Measurements from ENCODE around the gene PCARE. TPM values are rescaled to one million over a fixed set of nuclear protein-coding genes. Genes with fewer than 3 reads are reported as not detected.

PCARE gene
- total and polyA plus RNA-seq, 2 experiments from 2014 or later, result not detected

DNA sequence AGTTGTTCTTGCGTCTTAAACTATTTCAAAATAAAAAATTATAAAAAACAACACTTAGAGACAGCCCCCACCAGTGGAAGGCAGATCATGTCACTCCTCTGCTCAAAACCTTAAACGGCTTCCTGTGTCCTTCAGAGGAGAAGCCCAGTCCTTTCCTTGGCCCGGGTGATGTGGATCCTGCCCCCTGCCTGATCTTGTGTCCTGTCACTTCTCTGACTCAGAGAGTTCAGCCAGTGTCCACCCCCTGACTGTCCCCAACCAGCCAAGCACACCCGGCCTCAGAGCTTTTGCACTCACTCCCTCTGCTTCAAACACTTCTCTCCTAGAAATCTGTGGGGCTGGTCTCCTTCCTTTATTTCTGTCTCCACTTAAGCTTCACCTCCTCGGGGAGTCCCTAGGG lies 57.8 kb downstream of the PCARE start (continued):
- TF ChIP-seq, protein P1, sequence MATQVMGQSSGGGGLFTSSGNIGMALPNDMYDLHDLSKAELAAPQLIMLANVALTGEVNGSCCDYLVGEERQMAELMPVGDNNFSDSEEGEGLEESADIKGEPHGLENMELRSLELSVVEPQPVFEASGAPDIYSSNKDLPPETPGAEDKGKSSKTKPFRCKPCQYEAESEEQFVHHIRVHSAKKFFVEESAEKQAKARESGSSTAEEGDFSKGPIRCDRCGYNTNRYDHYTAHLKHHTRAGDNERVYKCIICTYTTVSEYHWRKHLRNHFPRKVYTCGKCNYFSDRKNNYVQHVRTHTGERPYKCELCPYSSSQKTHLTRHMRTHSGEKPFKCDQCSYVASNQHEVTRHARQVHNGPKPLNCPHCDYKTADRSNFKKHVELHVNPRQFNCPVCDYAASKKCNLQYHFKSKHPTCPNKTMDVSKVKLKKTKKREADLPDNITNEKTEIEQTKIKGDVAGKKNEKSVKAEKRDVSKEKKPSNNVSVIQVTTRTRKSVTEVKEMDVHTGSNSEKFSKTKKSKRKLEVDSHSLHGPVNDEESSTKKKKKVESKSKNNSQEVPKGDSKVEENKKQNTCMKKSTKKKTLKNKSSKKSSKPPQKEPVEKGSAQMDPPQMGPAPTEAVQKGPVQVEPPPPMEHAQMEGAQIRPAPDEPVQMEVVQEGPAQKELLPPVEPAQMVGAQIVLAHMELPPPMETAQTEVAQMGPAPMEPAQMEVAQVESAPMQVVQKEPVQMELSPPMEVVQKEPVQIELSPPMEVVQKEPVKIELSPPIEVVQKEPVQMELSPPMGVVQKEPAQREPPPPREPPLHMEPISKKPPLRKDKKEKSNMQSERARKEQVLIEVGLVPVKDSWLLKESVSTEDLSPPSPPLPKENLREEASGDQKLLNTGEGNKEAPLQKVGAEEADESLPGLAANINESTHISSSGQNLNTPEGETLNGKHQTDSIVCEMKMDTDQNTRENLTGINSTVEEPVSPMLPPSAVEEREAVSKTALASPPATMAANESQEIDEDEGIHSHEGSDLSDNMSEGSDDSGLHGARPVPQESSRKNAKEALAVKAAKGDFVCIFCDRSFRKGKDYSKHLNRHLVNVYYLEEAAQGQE (IDR thresholded peaks at IDR 0.05; ENCODE audit: unreplicated experiment), result no peak
- no peak for TF ChIP-seq EZH2 (IDR thresholded peaks at IDR 0.05; ENCODE audit: low read depth, unreplicated experiment)
- TF ChIP-seq CREB1 (CRISPR knock-in tag; IDR thresholded peaks at IDR 0.05; ENCODE audit: low read depth), result no peak
- TF ChIP-seq ZNF114 (CRISPR knock-in tag; IDR thresholded peaks at IDR 0.05), result no peak
- no peak for TF ChIP-seq CTCF (conservative IDR thresholded peaks at IDR 0.05; ENCODE audit: low read depth in 2 of 2)
- TF ChIP-seq ZNF331 (CRISPR knock-in tag; IDR thresholded peaks at IDR 0.05; ENCODE audit: low read depth), result no peak
- TF ChIP-seq, protein P2, sequence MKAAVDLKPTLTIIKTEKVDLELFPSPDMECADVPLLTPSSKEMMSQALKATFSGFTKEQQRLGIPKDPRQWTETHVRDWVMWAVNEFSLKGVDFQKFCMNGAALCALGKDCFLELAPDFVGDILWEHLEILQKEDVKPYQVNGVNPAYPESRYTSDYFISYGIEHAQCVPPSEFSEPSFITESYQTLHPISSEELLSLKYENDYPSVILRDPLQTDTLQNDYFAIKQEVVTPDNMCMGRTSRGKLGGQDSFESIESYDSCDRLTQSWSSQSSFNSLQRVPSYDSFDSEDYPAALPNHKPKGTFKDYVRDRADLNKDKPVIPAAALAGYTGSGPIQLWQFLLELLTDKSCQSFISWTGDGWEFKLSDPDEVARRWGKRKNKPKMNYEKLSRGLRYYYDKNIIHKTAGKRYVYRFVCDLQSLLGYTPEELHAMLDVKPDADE (IDR thresholded peaks at IDR 0.05), result no peak

GRCh38 chr2:29015701-29016470 lies 58.4 kb downstream of the PCARE start:
- Mint-ChIP-seq H3K9me3 (peaks cover 5% of the 10 kb centered on the region; the same call in 1 of the 3 replicates), H3K27ac (no peak overlapping the region; the same call in 1 of the 2 replicates), H3K27me3 (ENCODE audit: insufficient read depth, low read depth, poor library complexity) (peaks cover 6% of the 10 kb centered on the region), H3K4me1 (peaks cover 20% of the 10 kb centered on the region), H3K36me3 (ENCODE audit: low read depth) (peaks cover 3% of the 10 kb centered on the region; the same call in 1 of the 3 replicates), H3K4me3 (no peak overlapping the region)
- no peak overlapping the region for H3K27ac ChIP-seq (ENCODE audit: low read depth)
- H3K79me2 ChIP-seq (replicated peaks; ENCODE audit: insufficient read depth), result no peaks in the 10 kb centered on the region
- H4K20me1 ChIP-seq (replicated peaks; ENCODE audit: insufficient read depth), result no peaks in the 10 kb centered on the region
- 0 out of 2 replicates have a peak, but pooled peaks cover 4% of the 10 kb centered on the region for H3K4me1 ChIP-seq (ENCODE audit: insufficient read depth)
- H3K27me3 ChIP-seq (ENCODE audit: insufficient read depth), result no peaks in the 10 kb centered on the region
- no peak overlapping the region for H3K4me3 ChIP-seq
- H2AFZ ChIP-seq, result no peak overlapping the region
- DNase-seq (ENCODE audit: low spot score), result no peak
- no peaks in the 10 kb centered on the region for H3F3A ChIP-seq (replicated peaks; ENCODE audit: low read depth)
- ATAC-seq, result no peak
- no peaks in the 10 kb centered on the region for H3K36me3 ChIP-seq (ENCODE audit: insufficient read depth)
- H3K9me2 ChIP-seq (ENCODE audit: insufficient read depth), result no peaks in the 10 kb centered on the region
- H3K4me2 ChIP-seq, result no peak overlapping the region
- TF ChIP-seq EZH2 (IDR thresholded peaks at IDR 0.05; ENCODE audit: low read depth, unreplicated experiment), result no peak
- TF ChIP-seq, protein P1 (IDR thresholded peaks at IDR 0.05; ENCODE audit: unreplicated experiment), result no peak
